Measurements from ENCODE around the gene NXT1. TPM values are rescaled to one million over a fixed set of nuclear protein-coding genes. Genes with fewer than 3 reads are reported as not detected.

NXT1 gene
- total RNA-seq, 2 experiments from 2014 or later, result 34.4 to 35.5 TPM

GRCh38 chr20:23311947-23312506, 38.6 kb upstream of the NXT1 start:
- intact Hi-C loops (cut with DNase I, micrococcal nuclease), result no loop called here
- ChIA-PET CTCF (no interaction called here), POLR2A (no interaction called here)
- no peak for ATAC-seq
- no peak overlapping the region for H3K27ac Mint-ChIP-seq
- no peaks in the 10 kb centered on the region for H3K4me1 Mint-ChIP-seq
- no peak overlapping the region for H3K4me3 Mint-ChIP-seq
- no peak for DNase-seq
- H3K27me3 Mint-ChIP-seq, result peaks cover 5% of the 10 kb centered on the region
- no peaks in the 10 kb centered on the region for H3K9me3 Mint-ChIP-seq (ENCODE audit: low read depth)
- H3K36me3 Mint-ChIP-seq (ENCODE audit: low read depth), result no peaks in the 10 kb centered on the region

DNA sequence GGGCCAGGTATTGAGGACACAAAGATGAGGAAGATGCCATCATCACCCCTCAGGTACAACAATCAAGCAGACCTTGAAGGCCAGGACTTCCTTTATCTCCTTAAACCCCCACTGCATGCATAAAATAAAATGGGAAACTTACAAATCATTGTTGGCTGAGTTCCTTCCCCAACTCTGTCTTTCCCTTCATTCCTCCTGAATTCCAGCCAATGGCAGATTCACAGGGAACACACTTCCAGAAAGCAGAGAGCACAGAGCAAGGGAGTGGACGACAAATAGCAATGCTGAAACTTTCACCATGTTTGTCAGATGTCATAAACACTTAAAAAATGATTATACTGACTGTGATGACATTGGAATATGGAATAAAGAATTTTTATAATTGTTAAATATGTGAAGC, 37.3 kb upstream of the NXT1 start:
- ATAC-seq (no peak), DNase-seq (no peak)
- H3K27ac Mint-ChIP-seq, result no peak overlapping the region
- H3K36me3 Mint-ChIP-seq (ENCODE audit: low read depth), result no peaks in the 10 kb centered on the region
- intact Hi-C loops (cut with DNase I, micrococcal nuclease), result no loop called here
- H3K4me3 Mint-ChIP-seq, result no peak overlapping the region
- CTCF ChIA-PET, result no interaction called here
- no peaks in the 10 kb centered on the region for H3K9me3 Mint-ChIP-seq (ENCODE audit: low read depth)
- no peaks in the 10 kb centered on the region for H3K4me1 Mint-ChIP-seq
- H3K27me3 Mint-ChIP-seq, result peaks cover 5% of the 10 kb centered on the region
- POLR2A ChIA-PET, result no interaction called here

DNA sequence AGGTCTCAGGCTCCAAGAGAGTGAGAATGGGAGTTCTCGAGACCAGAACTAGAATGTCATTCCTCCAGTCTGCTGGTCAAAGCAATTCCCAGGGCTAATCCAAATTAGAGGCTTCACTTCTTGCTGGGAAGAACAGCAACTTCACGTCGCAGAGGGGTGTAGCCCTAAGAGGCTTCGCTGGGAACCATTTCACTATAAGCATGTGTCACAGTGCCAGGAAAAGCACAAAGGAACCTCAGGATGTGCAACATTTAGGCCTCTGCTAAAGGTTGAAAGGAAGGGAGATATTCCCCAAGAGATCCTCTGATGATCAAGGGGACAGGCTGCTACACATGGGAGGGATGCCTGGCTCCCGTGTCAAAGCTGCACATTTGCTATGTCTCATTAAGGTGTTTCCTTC, 35.9 kb upstream of the NXT1 start:
- no peaks in the 10 kb centered on the region for H3K36me3 Mint-ChIP-seq (ENCODE audit: low read depth)
- ChIA-PET POLR2A (no interaction called here), CTCF (no interaction called here)
- no peaks in the 10 kb centered on the region for H3K9me3 Mint-ChIP-seq (ENCODE audit: low read depth)
- H3K4me3 Mint-ChIP-seq, result no peak overlapping the region
- no peaks in the 10 kb centered on the region for H3K4me1 Mint-ChIP-seq
- ATAC-seq (no peak), DNase-seq (no peak)
- no peak overlapping the region for H3K27ac Mint-ChIP-seq
- H3K27me3 Mint-ChIP-seq, result peaks cover 7% of the 10 kb centered on the region
- intact Hi-C loops (cut with DNase I, micrococcal nuclease), result no loop called here

GRCh38 chr20:23315099-23315498, 35.5 kb upstream of the NXT1 start:
- Mint-ChIP-seq H3K27ac (no peak overlapping the region), H3K36me3 (ENCODE audit: low read depth) (no peaks in the 10 kb centered on the region), H3K27me3 (peaks cover 7% of the 10 kb centered on the region), H3K4me1 (no peaks in the 10 kb centered on the region), H3K4me3 (no peak overlapping the region), H3K9me3 (ENCODE audit: low read depth) (no peaks in the 10 kb centered on the region)
- DNase-seq, result no peak
- intact Hi-C loops (cut with DNase I, micrococcal nuclease), result no loop called here
- no peak for ATAC-seq
- POLR2A ChIA-PET, result no interaction called here
- CTCF ChIA-PET, result no interaction called here

GRCh38 chr20:23316626-23317025, 34.0 kb upstream of the NXT1 start:
- intact Hi-C loops (cut with DNase I, micrococcal nuclease), result no loop called here
- H3K27ac Mint-ChIP-seq, result no peak overlapping the region
- POLR2A ChIA-PET, result no interaction called here
- ATAC-seq, result no peak
- H3K9me3 Mint-ChIP-seq (ENCODE audit: low read depth), result no peaks in the 10 kb centered on the region
- H3K4me1 Mint-ChIP-seq, result no peaks in the 10 kb centered on the region
- no peaks in the 10 kb centered on the region for H3K36me3 Mint-ChIP-seq (ENCODE audit: low read depth)
- DNase-seq, result no peak
- CTCF ChIA-PET, result no interaction called here
- peaks cover 3% of the 10 kb centered on the region for H3K27me3 Mint-ChIP-seq
- H3K4me3 Mint-ChIP-seq, result no peak overlapping the region

DNA sequence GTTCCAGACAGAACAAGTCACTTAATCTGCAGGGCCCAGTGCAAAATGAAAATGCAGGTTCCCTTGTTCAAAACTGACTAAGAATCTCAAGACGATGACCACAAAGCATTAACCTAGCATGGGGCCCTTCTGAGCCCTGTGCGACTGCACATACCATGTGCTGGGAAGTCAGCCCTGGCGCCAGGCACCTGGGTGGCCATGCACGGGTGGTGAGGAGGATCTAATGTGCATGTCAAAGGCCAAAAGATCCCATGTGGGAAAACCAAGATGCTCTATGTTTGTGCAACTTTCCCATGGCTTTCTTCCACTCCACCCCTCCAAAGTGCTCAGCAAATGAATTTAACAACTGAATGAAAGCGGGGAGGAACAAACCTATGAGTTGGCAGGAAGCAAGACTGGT, 33.5 kb upstream of the NXT1 start:
- intact Hi-C loops (cut with DNase I, micrococcal nuclease), result no loop called here
- ATAC-seq (no peak), DNase-seq (no peak)
- Mint-ChIP-seq H3K9me3 (ENCODE audit: low read depth) (no peaks in the 10 kb centered on the region), H3K36me3 (ENCODE audit: low read depth) (no peaks in the 10 kb centered on the region), H3K4me1 (no peaks in the 10 kb centered on the region), H3K27ac (no peak overlapping the region), H3K27me3 (peaks cover 2% of the 10 kb centered on the region), H3K4me3 (no peak overlapping the region)
- POLR2A ChIA-PET, result no interaction called here
- CTCF ChIA-PET, result no interaction called here

- Mint-ChIP-seq H3K9me3 (ENCODE audit: low read depth) (no peaks in the 10 kb centered on the region), H3K27me3 (peaks cover 2% of the 10 kb centered on the region), H3K4me1 (no peaks in the 10 kb centered on the region)
Measured at GRCh38 chr20:23318347-23318746, 32.2 kb upstream of the NXT1 start.

GRCh38 chr20:23320317-23320716, 30.3 kb upstream of the NXT1 start:
- POLR2A ChIA-PET, result no interaction called here
- Mint-ChIP-seq H3K9me3 (ENCODE audit: low read depth) (no peaks in the 10 kb centered on the region), H3K27ac (no peak overlapping the region), H3K27me3 (peaks cover 2% of the 10 kb centered on the region), H3K4me3 (no peak overlapping the region), H3K36me3 (ENCODE audit: low read depth) (no peaks in the 10 kb centered on the region), H3K4me1 (no peaks in the 10 kb centered on the region)
- intact Hi-C loops (cut with DNase I, micrococcal nuclease), result no loop called here
- CTCF ChIA-PET, result interaction anchor here (0.7 kb wide), 1 partner anchor 19 kb away, joined by 3 read pairs; no protein-coding TSS in a partner anchor
- ATAC-seq (no peak), DNase-seq (no peak)

More at GRCh38 chr20:23318347-23318746, 32.2 kb upstream of the NXT1 start:
- intact Hi-C loops (cut with DNase I, micrococcal nuclease), result no loop called here
- DNase-seq (no peak), ATAC-seq (no peak)
- Mint-ChIP-seq H3K27ac (no peak overlapping the region), H3K36me3 (ENCODE audit: low read depth) (no peaks in the 10 kb centered on the region), H3K4me3 (no peak overlapping the region)
- POLR2A ChIA-PET, result no interaction called here
- CTCF ChIA-PET, result no interaction called here

- Mint-ChIP-seq H3K9me3 (ENCODE audit: low read depth) (no peaks in the 10 kb centered on the region), H3K27me3 (no peaks in the 10 kb centered on the region), H3K4me3 (no peak overlapping the region), H3K27ac (no peak overlapping the region), H3K4me1 (no peaks in the 10 kb centered on the region), H3K36me3 (ENCODE audit: low read depth) (no peaks in the 10 kb centered on the region)
- ChIA-PET CTCF (no interaction called here), POLR2A (no interaction called here)
- intact Hi-C loops (cut with DNase I, micrococcal nuclease), result no loop called here
- DNase-seq (no peak), ATAC-seq (no peak)
Measured at GRCh38 chr20:23325107-23325506, 25.5 kb upstream of the NXT1 start.

- CTCF ChIA-PET, result no interaction called here
- no peak for ATAC-seq
- Mint-ChIP-seq H3K27me3 (no peaks in the 10 kb centered on the region), H3K4me1 (no peaks in the 10 kb centered on the region), H3K36me3 (ENCODE audit: low read depth) (no peaks in the 10 kb centered on the region), H3K27ac (no peak overlapping the region), H3K4me3 (no peak overlapping the region), H3K9me3 (ENCODE audit: low read depth) (no peaks in the 10 kb centered on the region)
- intact Hi-C loops (cut with DNase I, micrococcal nuclease), result no loop called here
- DNase-seq, result no peak
- POLR2A ChIA-PET, result no interaction called here
Measured at GRCh38 chr20:23326774-23327173, 23.8 kb upstream of the NXT1 start.

GRCh38 chr20:23327617-23328333, 22.8 kb upstream of the NXT1 start:
- Mint-ChIP-seq H3K27ac (no peak overlapping the region), H3K4me1 (no peaks in the 10 kb centered on the region), H3K4me3 (no peak overlapping the region), H3K36me3 (ENCODE audit: low read depth) (no peaks in the 10 kb centered on the region), H3K27me3 (no peaks in the 10 kb centered on the region), H3K9me3 (ENCODE audit: low read depth) (no peaks in the 10 kb centered on the region)
- DNase-seq (no peak), ATAC-seq (no peak)
- ChIA-PET CTCF (no interaction called here), POLR2A (no interaction called here)
- intact Hi-C loops (cut with DNase I, micrococcal nuclease), result no loop called here

DNA sequence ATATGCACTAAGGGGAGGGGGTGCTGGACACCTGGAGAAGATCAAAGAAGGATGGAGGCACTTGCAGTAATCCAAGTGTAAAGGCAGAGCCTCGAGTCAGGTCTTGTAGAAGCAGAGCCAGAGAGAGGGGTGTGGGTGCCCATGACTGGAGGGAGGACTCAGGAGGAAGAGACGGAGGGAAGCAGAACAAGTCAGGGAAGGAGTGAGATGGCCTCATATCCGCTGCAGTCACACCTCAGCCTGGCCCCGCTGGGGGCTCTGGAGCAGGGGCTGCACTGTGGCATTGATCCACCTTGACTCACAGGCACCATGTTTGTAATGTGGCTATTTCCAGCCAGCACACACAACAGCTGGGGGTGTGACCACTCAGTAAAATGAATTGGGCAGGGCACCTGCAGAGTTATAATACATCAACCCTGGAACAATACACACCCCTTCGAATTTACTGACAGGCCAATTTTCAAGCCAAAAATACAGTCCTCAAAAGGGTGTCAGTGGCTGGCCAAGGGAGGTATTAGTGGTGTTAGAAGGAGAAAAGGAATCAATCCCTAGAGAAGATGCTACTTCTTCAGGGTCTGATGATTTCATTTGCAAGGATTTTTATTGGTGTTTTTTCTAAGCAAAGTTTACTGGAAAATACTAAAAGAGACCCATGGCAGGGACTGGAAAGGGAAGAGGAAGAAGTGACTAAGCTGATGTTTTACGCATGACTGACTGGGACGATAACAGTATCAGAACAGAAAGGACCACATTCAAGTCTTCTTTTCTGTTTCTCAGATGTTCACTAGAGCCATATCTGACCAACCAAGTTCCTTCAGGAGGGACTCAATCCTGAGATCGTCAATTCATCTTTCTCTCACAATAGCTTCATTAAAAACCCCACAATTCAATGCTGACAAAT, 18.9 kb upstream of the NXT1 start:
- no peaks in the 10 kb centered on the region for H3K36me3 Mint-ChIP-seq (ENCODE audit: low read depth)
- CTCF ChIA-PET, result interaction anchor here (0.7 kb wide), 1 partner anchor 640 kb away, joined by 3 read pairs; no protein-coding TSS in a partner anchor
- ATAC-seq, result no peak

More for the DNA sequence above, 18.9 kb upstream of the NXT1 start:
- H3K9me3 Mint-ChIP-seq (ENCODE audit: low read depth), result no peaks in the 10 kb centered on the region
- no peak overlapping the region for H3K4me3 Mint-ChIP-seq
- intact Hi-C loops (cut with DNase I, micrococcal nuclease), result no loop called here
- no peaks in the 10 kb centered on the region for H3K4me1 Mint-ChIP-seq
- POLR2A ChIA-PET, result no interaction called here
- DNase-seq, result no peak
- no peak overlapping the region for H3K27ac Mint-ChIP-seq
- H3K27me3 Mint-ChIP-seq, result no peaks in the 10 kb centered on the region
